IMR-90 (cell line): Measurements from ENCODE around the gene TMEM107. TPM values are rescaled to one million over a fixed set of nuclear protein-coding genes. Genes with fewer than 3 reads are reported as not detected.

ENCODE experiments used
- ATAC-seq: fragments of 200-7000 bp; cut with Tn5 transposase; 2 replicates; pipeline ENCODE4 v1.9.1; 2020; ENCODE audit warnings: low read depth, mild to moderate bottlenecking, moderate library complexity
- BruUV-seq: library from RNA; stranded (reverse); fragments of 400-500 nt; replicated peaks from 2 replicates; lab custom pipeline; 2021; lab: Mats Ljungman, UMichigan
- CTCF ChIA-PET: fragments of 300-600 bp; formaldehyde crosslinking; extraction: SDS; loops from one replicate; lab custom pipeline; 2021; ENCODE audit warnings: antibody characterized with exemption; lab: Yijun Ruan, JAX
- POLR2A ChIA-PET: fragments of 300-600 bp; sonication (Branson Sonifier 250); formaldehyde crosslinking; loops from one replicate; lab custom pipeline; 2022; ENCODE audit warnings: antibody characterized with exemption; ENCODE audit not compliant: unreplicated experiment; lab: Charles Lee
- DNase-seq: peaks from one replicate; pipeline ENCODE4 v3.0.0; 2013
- H2AFZ ChIP-seq: replicated peaks from 2 replicates; pipeline ENCODE3; 2013; ENCODE audit warnings: low read length, mild to moderate bottlenecking; ENCODE audit not compliant: poor library complexity
- H2AK5ac ChIP-seq: 2 replicates; pipeline ENCODE4 v1.6.1; 2013; ENCODE audit warnings: low read depth, low read length, inconsistent platforms
- H2AK9ac ChIP-seq: replicated peaks from 2 replicates; pipeline ENCODE3; 2013; ENCODE audit warnings: mild to moderate bottlenecking, low read depth, low read length, moderate library complexity; ENCODE audit not compliant: poor library complexity
- H2BK120ac ChIP-seq: 2 replicates; pipeline ENCODE4 v1.6.1; 2013; ENCODE audit warnings: low read depth, low read length, inconsistent platforms
- H2BK15ac ChIP-seq: 3 replicates; pipeline ENCODE4 v1.6.1; 2013; ENCODE audit warnings: low read depth, low read length, inconsistent platforms
- H2BK20ac ChIP-seq: 2 replicates; pipeline ENCODE4 v1.6.1; 2013; ENCODE audit warnings: low read depth, mild to moderate bottlenecking, inconsistent platforms, low read length, moderate library complexity
- H2BK5ac ChIP-seq: 2 replicates; pipeline ENCODE4 v1.6.1; 2013; ENCODE audit warnings: mild to moderate bottlenecking, low read depth, low read length, inconsistent platforms; ENCODE audit not compliant: poor library complexity, severe bottlenecking
- H3K14ac ChIP-seq: replicated peaks from 2 replicates; pipeline ENCODE4 v1.6.1; 2013; ENCODE audit warnings: low read depth, low read length, inconsistent platforms
- H3K18ac ChIP-seq: 2 replicates; pipeline ENCODE4 v1.6.1; 2013; ENCODE audit warnings: low read depth, low read length, control low read depth
- H3K23ac ChIP-seq: 2 replicates; pipeline ENCODE4 v1.6.1; 2013; ENCODE audit warnings: low read depth, low read length, inconsistent platforms
- H3K27ac ChIP-seq: 2 replicates; pipeline ENCODE4 v1.5.1; 2013; ENCODE audit warnings: mild to moderate bottlenecking, control low read depth, low read length; ENCODE audit not compliant: insufficient read depth
- H3K27me3 ChIP-seq: 2 replicates; pipeline ENCODE4 v1.6.1; 2013; ENCODE audit warnings: low read length; ENCODE audit not compliant: control insufficient read depth, insufficient read depth
- H3K36me3 ChIP-seq: 2 replicates; pipeline ENCODE4 v1.6.1; 2013; ENCODE audit warnings: low read length, mixed read lengths; ENCODE audit not compliant: control insufficient read depth, insufficient read depth
- H3K4ac ChIP-seq: 2 replicates; pipeline ENCODE4 v1.6.1; 2013; ENCODE audit warnings: low read depth, low read length, inconsistent platforms
- H3K4me1 ChIP-seq: 2 replicates; pipeline ENCODE4 v1.6.1; 2013; ENCODE audit warnings: low read length, mixed read lengths; ENCODE audit not compliant: control insufficient read depth, insufficient read depth
- H3K4me2 ChIP-seq: 2 replicates; pipeline ENCODE4 v1.6.1; 2013; ENCODE audit warnings: low read depth, mild to moderate bottlenecking, control low read depth, low read length, moderate library complexity
- H3K4me3 ChIP-seq: 2 replicates; pipeline ENCODE4 v1.5.1; 2013; ENCODE audit warnings: low read depth, mild to moderate bottlenecking, control low read depth, low read length, moderate library complexity; ENCODE audit not compliant: insufficient read depth
- H3K56ac ChIP-seq: 2 replicates; pipeline ENCODE4 v1.6.1; 2013; ENCODE audit warnings: low read length, inconsistent platforms; ENCODE audit not compliant: insufficient read depth; ENCODE audit errors: extremely low read depth
- H3K79me1 ChIP-seq, 2 experiments: 2 replicates each; pipeline ENCODE4 v1.6.1; 2013; ENCODE audit warnings: low read length in 2 of 2, inconsistent platforms in 1 of 2, low read depth in 1 of 2
- H3K9ac ChIP-seq: 2 replicates; pipeline ENCODE4 v1.6.1; 2013; ENCODE audit warnings: low read depth, low read length, control low read depth
- H3K9me1 ChIP-seq: 2 replicates; pipeline ENCODE4 v1.6.1; 2013; ENCODE audit warnings: low read length, inconsistent platforms; ENCODE audit not compliant: insufficient read depth
- H3K9me3 ChIP-seq: 2 replicates; pipeline ENCODE4 v1.6.1; 2013; ENCODE audit warnings: low read length; ENCODE audit not compliant: control insufficient read depth, insufficient read depth
- H4K20me1 ChIP-seq: 2 replicates; pipeline ENCODE4 v1.6.1; 2013; ENCODE audit warnings: low read length, inconsistent platforms; ENCODE audit not compliant: insufficient read depth
- H4K5ac ChIP-seq: 2 replicates; pipeline ENCODE4 v1.6.1; 2013; ENCODE audit warnings: mild to moderate bottlenecking, low read depth, low read length, control low read depth
- H4K8ac ChIP-seq, 2 experiments: 2 replicates each; pipeline ENCODE4 v1.6.1; 2013; ENCODE audit warnings: low read depth in 2 of 2, low read length in 2 of 2, control low read depth in 1 of 2, inconsistent platforms in 1 of 2
- H4K91ac ChIP-seq: 2 replicates; pipeline ENCODE4 v1.6.1; 2013; ENCODE audit warnings: low read depth, low read length, inconsistent platforms; ENCODE audit not compliant: insufficient read depth
- CEBPB ChIP-seq: IDR thresholded peaks from 2 replicates; pipeline ENCODE4 v1.6.1; 2012; ENCODE audit warnings: low read depth, low read length, improper control_type of control experiment
- RAD21 ChIP-seq: IDR thresholded peaks from 2 replicates; pipeline ENCODE4 v1.6.1; 2012; ENCODE audit warnings: low read length, improper control_type of control experiment
- WGBS, 2 experiments: methylation state at CpG; one replicate each; pipeline versions ENCODE4 v1.1.5 to v1.1.7; 2013; ENCODE audit warnings: missing lambda C conversion rate in 2 of 2; ENCODE audit not compliant: insufficient read length in 1 of 2; ENCODE audit errors: extremely low coverage in 2 of 2; 5-methylcytosine and 5-hydroxymethylcytosine counted together
- dilution Hi-C: fragments of 300-500 bp; cut with HindIII; formaldehyde crosslinking; loops from one replicate; pipeline ENCODE4 v1.14.3; 2018; ENCODE audit warnings: low sequenced_read_pairs; ENCODE audit not compliant: unreplicated experiment
- in situ Hi-C: fragments of 300-500 bp; cut with MboI; formaldehyde crosslinking; loops from 3 replicates; pipeline ENCODE4 v1.14.3; 2019; ENCODE audit warnings: low sequenced_read_pairs, inconsistent platforms, mixed read lengths
- intact Hi-C: fragments of 100-400 bp; cut with micrococcal nuclease; formaldehyde crosslinking; loops from 2 replicates; pipeline ENCODE4 v1.10.0; 2022
- polyA plus RNA-seq, 3 experiments: library from polyadenylated mRNA; depleted of rRNA; stranded (reverse); fragments of >200 nt; gene quantifications; 2 replicates each; pipeline ENCODE4 v1.2.3, GENCODE V29; 2012; ENCODE audit warnings: low replicate concordance in 1 of 3
- total RNA-seq: library from RNA; depleted of rRNA; stranded (reverse); fragments of >200 nt; gene quantifications from 2 replicates; pipeline ENCODE4 v1.2.3, GENCODE V29; 2012

The TMEM107 gene
- total and polyA plus RNA-seq, 2 of the 4 experiments (the other 2 are of a cell fraction) = 12.9 to 14.3 TPM

GRCh38 chr17:8212312-8213180 lies 36.4 kb upstream of the TMEM107 start:
- DNase-seq = no peak
- ChIA-PET POLR2A (no interaction called here), CTCF (interaction anchor here (0.6 kb wide), 1 partner anchor 102 kb away, joined by 3 read pairs; no protein-coding TSS in a partner anchor)
- no peak overlapping the region for H2BK5ac ChIP-seq
- H3K4me3 ChIP-seq = no peak overlapping the region
- H3K27me3 ChIP-seq = no peaks in the 10 kb centered on the region
- H3K9me1 ChIP-seq = 0 out of 2 replicates have a peak, but pooled peaks cover 1% of the 10 kb centered on the region
- no TSS peak for BruUV-seq
- 0 out of 2 replicates have a peak, but pooled peaks cover 7% of the 10 kb centered on the region for H3K4me1 ChIP-seq
- no peaks in the 10 kb centered on the region; the same call in 1 of the 2 replicates for H3K36me3 ChIP-seq
- no peak overlapping the region for H2BK120ac ChIP-seq
- no peak overlapping the region for H3K18ac ChIP-seq
- no peak overlapping the region for H2BK15ac ChIP-seq
- H3K56ac ChIP-seq = no peak overlapping the region
- H2AFZ ChIP-seq = no peak overlapping the region
- WGBS, 2 experiments = no CpG with 5 or more reads among the region's 14 CpGs
- H2AK5ac ChIP-seq = no peak overlapping the region
- in situ Hi-C loops = no loop called here
- no peak overlapping the region for H2BK20ac ChIP-seq
- dilution Hi-C loops = no loop called here
- H3K14ac ChIP-seq = no peak overlapping the region
- H3K4ac ChIP-seq = no peak overlapping the region
- H4K91ac ChIP-seq = no peak overlapping the region
- no peak overlapping the region for H3K9ac ChIP-seq
- H3K27ac ChIP-seq = no peak overlapping the region
- no peak overlapping the region for H2AK9ac ChIP-seq
- no peak for ATAC-seq
- no peak overlapping the region for H4K8ac ChIP-seq
- no peak for TF ChIP-seq RAD21
- peak; percentile 27; the same call in 1 of the 2 replicates for TF ChIP-seq CEBPB
- H3K79me1 ChIP-seq = peaks cover 7 to 16% of the 10 kb centered on the region in 2 experiments
- no peaks in the 10 kb centered on the region; the same call in 1 of the 2 replicates for H4K20me1 ChIP-seq
- intact Hi-C loops = no loop called here
- H4K5ac ChIP-seq = no peak overlapping the region
- no peak overlapping the region for H3K4me2 ChIP-seq
- no peaks in the 10 kb centered on the region for H3K9me3 ChIP-seq
- H3K23ac ChIP-seq = no peak overlapping the region
